ENCODE data around the gene SLC38A10. TPM values are rescaled to one million over a fixed set of nuclear protein-coding genes. Genes with fewer than 3 reads are reported as not detected.

The SLC38A10 gene
- total RNA-seq = 84.8 and 94.7 TPM in 2 replicates

GRCh38 chr17:81295031-81295675 lies at the start of gene SLC38A10:
SLC38A10 (minus strand) TSS chr17:81295307; CDS start chr17:81294921, 386 bp downstream.

GRCh38 chr17:81238815-81239713 lies 56.0 kb downstream of the SLC38A10 start, which contains the start of the genes NDUFAF8 and TEPSIN:
NDUFAF8 (plus strand) TSS chr17:81239318; CDS start chr17:81239364, 46 bp downstream.
TEPSIN (minus strand) TSS chr17:81239055; CDS start chr17:81239033, 22 bp downstream.

GRCh38 chr17:81222906-81223761 lies 72.0 kb downstream of the SLC38A10 start, which contains the start of gene CEP131:
CEP131 (minus strand) TSS chr17:81222965; CDS start chr17:81220056, 2,909 bp downstream.

Other genes with a start within 250 kb of the SLC38A10 start
- gene PVALEF, start 129.8 kb downstream of the SLC38A10 start, total RNA-seq = not detected in 2 replicates
- gene AATK, start 129.1 kb downstream of the SLC38A10 start, total RNA-seq = 3.3 and 5.2 TPM in 2 replicates
- gene CEP131, start 72.3 kb downstream of the SLC38A10 start, total RNA-seq = 11.6 and 14.6 TPM in 2 replicates
- 10.1 and 14.0 TPM in 2 replicates for gene TEPSIN, start 56.3 kb downstream of the SLC38A10 start, total RNA-seq
- 23.9 and 41.3 TPM in 2 replicates for gene NDUFAF8, start 56.0 kb downstream of the SLC38A10 start, total RNA-seq
- gene BAHCC1, start 100.2 kb upstream of the SLC38A10 start, total RNA-seq = 1.7 and 3.9 TPM in 2 replicates
- 7,045 and 11,034 TPM in 2 replicates for gene ACTG1, start 217.5 kb upstream of the SLC38A10 start, total RNA-seq
- 0.65 TPM in 1 of 2 replicates, not detected in the other for gene FSCN2, start 233.1 kb upstream of the SLC38A10 start, total RNA-seq